ENCODE results near the gene GRIK1.

- TF ChIP-seq, protein P1, sequence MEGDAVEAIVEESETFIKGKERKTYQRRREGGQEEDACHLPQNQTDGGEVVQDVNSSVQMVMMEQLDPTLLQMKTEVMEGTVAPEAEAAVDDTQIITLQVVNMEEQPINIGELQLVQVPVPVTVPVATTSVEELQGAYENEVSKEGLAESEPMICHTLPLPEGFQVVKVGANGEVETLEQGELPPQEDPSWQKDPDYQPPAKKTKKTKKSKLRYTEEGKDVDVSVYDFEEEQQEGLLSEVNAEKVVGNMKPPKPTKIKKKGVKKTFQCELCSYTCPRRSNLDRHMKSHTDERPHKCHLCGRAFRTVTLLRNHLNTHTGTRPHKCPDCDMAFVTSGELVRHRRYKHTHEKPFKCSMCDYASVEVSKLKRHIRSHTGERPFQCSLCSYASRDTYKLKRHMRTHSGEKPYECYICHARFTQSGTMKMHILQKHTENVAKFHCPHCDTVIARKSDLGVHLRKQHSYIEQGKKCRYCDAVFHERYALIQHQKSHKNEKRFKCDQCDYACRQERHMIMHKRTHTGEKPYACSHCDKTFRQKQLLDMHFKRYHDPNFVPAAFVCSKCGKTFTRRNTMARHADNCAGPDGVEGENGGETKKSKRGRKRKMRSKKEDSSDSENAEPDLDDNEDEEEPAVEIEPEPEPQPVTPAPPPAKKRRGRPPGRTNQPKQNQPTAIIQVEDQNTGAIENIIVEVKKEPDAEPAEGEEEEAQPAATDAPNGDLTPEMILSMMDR (IDR thresholded peaks at IDR 0.05): no peak
- TF ChIP-seq POLR2A (IDR thresholded peaks at IDR 0.05): no peak
Measured at GRCh38 chr21:29715089-29715488, 224.7 kb downstream of the GRIK1 start.
